COLO829 (cell line): Measurements from ENCODE around the gene UQCR10.

Experiments used
- DNase-seq: peaks from one replicate; pipeline ENCODE4 v3.0.0; 2012; ENCODE audit warnings: low spot score

The UQCR10 gene

GRCh38 chr22:29765905-29766631 is 1.1 kb upstream of the UQCR10 start:
- DNase-seq, result no peak

DNA sequence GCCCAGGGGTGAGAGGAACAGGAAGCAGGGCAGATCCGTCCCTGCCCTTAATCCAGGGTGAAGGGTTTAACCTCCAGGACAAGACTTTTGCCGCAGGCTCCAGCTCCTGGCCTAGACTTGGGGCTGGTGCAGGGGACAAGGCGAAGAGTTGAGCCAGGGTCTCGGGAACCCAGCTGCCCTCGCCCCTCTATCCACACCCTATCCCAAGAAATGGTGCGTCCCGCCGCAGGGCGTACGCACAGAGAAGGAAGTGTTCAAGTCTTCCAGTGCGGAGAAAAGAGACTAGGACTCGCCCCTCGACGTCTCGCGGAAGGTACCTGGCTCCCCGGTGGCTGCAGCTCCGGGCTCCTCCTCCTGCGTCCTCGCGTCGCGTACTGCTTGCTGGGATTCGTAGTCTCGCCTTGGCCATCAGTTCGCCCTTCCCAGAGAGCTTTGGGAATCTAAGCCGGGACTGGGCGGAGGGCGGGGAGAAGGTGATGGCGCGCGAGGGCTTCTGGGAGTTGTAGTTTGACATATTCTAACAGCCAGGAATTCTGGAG is 468 bp upstream of the UQCR10 start, which contains the start of gene ZMAT5:
ZMAT5 (minus strand) TSS at position 376 of the 539 bp plus-strand sequence. CDS start 18,463 bp downstream, outside the sequence.
- peak; percentile 99 for DNase-seq

DNA sequence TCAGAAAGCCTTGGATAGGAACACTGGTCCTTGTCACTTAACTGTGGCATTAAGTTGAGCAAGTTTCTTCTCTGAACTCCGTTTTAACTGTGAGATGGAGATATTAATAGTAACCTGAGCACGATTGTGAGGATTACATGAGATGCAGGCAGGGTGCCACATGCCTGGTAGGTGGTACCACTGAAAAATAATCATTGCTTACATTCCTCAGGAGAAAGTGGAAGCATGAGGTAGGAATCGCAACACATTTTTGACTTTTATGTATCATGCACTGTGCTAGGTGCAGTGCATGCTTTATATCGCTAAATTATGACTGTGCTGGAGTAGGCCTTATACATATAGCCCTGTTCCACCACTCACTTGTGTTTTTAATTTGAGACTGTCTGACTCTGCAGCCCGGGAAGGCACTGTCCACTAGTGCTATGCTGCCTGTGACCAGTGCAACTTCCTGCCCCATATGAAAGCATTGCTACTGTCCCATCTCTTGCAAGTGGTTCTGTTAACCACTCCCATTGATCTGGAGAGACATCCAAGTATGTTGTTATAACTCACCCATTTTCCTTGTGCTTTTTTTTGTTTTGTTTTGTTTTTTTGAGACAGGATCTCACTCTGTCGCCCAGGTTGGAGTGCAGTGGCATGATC is 1.0 kb downstream of the UQCR10 start:
- DNase-seq, result no peak

DNA sequence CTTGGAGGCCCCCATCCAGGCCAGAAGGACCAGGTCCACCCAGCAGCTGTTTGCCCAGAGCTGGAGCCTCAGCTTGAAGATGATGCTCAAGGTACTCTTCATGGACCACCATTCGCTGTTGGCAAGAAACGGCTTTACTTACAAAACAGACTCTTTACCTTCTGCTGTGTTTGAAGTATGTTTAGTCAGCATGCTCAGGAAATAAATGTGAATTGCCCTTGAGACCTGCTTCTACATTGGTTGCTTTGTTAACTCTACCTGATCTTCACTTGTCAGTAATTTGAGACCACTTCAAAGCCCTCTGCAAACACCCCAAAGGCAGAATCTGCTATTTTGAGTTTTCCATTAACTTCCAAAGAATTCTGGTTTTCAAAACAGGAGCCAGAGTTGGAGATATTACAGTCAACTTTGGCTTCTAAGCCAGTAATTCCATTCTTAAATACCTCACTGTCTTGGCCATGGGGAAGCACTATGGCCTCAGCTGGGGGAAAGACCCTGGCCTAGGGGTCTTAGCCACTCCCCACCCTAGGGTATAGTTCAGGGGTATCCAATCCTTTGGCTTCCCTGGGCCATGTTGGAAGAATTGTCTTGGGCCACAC is 2.7 kb downstream of the UQCR10 start:
- no peak for DNase-seq

DNA sequence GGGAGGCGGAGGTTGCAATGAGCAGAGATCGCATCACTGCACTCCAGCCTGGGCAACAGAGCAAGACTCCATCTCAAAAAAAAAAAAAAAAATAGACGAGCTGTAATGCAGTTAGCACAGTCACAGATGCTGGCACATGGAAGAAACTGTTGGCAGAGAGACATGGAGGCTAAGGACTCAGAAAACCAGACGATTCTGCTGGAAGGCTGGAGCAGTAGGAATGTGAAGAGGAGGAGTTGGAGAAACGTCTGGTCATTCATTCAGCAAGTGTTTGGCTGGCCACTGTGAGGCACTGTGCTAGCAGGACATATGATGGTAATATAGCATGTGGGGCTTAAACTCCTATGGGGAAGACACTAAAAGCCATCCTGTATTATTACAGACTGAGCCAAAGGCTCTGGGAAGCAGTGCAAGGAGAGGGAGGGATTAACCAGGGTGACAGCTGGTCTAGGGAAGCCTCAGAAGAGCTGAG is 5.0 kb downstream of the UQCR10 start:
- DNase-seq, result peak; percentile 37

GRCh38 chr22:29773233-29773632 is 6.1 kb downstream of the UQCR10 start:
- no peak for DNase-seq

DNA sequence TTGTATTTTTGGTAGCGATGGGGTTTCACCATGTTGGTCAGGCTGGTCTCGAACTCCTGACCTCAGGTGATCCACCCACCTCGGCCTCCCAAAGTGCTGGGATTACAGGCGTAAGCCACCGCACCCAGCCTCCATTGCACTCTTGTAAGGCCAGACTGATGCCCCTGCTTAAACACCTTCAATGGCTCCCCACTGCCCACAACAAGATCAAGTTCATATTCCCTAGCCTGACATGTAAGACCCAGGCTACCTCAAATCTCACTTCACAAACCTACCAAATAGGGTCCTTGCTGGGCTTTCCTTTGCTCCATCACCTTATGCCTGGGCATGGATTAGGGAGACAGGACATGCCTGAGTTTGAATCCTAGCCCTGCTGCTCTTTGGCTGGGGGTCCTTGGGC is 13.1 kb downstream of the UQCR10 start:
- no peak for DNase-seq

DNA sequence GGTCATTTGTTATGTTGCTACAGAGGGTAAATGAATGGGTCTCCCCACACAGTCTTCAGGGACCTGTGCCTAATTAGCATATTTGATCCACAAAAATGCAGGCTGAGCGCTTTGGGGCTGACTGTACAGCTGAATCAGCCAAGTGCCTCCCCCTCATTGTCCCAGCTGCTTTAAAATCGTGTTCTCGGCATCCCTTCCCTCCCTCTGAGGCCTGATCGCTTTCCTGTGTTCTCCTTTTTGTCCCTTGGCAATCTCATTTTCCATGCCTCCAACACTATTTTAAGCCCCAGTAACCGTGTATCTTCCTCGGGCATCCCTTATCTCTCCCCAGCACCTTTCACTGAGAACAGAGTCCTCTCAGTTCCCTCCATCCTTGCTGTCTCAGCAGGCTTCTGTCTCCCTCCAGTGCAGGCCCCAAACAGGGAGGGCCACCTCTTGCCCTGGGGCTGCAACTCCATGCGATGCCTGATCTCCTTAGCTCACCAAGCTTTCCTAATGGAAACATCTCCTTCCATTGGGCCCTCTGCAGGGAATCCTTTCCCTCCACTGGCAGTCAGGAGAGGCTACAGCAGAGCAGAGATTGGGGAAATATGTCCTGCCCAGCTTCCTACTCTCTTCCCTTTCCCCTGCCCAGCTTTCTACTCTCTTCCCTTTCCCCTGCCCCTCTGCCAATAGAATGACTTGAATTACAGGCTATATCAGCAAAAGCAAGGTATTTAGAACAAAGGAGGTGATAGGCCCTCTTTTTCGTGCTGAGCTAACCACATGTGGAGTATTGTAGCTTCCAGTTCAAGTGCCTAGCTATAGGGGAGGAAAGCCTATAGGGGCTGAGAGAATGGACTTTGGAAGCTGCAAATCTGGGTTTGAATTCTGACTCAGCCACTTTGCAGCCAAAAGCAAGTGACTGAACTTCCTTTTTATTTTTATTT is 13.8 kb downstream of the UQCR10 start:
- peak; percentile 50 for DNase-seq

GRCh38 chr22:29782061-29782845 is 15.1 kb downstream of the UQCR10 start:
- DNase-seq, result no peak

- DNase-seq, result no peak
Observed at GRCh38 chr22:29784451-29785361, 17.5 kb downstream of the UQCR10 start.

- DNase-seq, result no peak
Observed at GRCh38 chr22:29786031-29786430, 18.9 kb downstream of the UQCR10 start.

DNA sequence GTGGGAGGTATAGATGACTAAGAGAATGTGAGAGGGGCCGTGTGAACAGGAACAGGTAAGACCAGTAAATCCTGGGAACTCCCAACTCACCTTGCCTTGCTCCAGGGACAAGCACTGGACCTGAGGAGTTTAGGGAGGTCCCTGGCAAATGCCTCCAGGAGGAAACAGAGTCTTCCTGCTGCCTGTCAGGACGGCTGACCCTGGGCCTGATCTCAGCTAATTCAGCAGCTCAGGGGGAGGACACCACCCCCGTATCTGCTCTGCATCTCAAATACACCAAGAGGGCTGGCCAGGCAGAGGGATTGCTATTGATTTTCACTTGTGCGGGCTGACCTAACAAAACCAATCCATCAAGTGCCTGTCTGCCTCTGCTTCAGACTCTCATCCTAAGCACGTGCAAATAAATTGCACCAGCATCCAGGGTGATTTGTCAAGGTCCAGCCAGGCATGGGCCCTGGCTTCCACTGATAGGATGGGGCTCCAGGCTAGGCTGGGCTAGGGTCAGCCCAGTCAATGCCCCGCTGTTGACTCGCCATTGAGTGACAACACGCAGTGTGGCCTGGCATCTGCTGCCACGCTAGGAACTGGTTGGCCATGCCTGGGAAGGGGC is 20.3 kb downstream of the UQCR10 start:
- no peak for DNase-seq

- DNase-seq, result no peak
Observed at GRCh38 chr22:29788339-29789279, 21.4 kb downstream of the UQCR10 start.

DNA sequence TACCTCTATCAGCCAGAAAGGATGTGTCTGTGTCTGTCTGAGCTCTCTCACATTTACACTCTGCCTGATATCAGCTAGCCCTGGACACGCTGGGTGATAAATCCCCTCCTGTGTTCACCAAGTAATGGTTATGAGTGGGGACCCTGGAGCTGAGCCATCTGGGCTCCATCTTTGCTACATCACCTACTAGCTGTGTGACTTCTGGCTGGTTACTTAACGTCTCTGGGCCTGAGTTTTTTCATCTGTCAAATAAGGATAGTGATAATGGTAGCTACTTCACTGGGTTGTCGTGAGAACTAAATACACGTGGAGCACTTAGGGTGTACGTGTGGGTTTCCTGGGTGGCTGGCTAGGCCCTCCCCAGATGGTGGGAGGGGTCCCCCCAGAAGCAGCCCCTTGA is 22.9 kb downstream of the UQCR10 start:
- no peak for DNase-seq

- DNase-seq, result no peak
Observed at GRCh38 chr22:29793396-29793795, 26.2 kb downstream of the UQCR10 start.

GRCh38 chr22:29795663-29796062 is 28.5 kb downstream of the UQCR10 start:
- DNase-seq, result no peak

DNA sequence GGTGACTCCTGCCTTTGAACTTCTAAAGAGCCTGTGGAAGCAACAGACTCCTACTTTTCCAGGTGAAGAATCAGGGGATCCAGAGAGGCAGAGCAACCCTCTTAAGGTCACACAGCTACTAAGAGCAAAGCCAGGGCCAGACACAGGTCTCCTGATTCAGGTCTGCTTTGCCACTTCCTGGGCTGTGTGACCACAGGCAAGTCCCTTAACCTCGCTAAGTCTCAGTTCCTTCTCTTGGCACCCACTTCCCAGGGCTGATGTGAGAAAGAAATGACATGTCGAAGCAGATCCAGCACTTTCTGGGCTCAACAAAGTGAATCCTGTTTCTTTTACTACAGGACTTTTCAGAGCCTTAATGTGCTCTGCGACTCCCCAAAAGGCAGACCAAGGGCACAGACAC is 30.2 kb downstream of the UQCR10 start:
- no peak for DNase-seq

DNA sequence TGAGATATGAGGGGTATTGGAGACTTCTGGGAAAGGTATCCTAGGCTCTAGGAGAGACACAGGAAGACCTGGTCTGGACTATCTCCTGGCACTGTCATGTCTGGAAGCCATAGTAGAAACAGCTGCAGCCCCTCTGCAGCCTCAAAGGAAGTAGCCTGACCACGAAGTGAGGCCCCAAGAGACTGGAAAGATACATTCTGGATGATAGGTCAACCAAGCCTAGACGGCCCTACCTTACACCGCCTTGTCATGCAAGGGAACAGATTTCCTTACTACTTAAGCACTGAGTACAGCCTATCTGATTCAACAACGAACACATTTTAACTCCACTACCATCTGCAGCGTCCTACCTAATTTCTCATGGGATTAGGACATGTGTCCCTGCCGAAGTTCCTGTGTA is 31.1 kb downstream of the UQCR10 start:
- DNase-seq, result no peak
